22Rv1 (cell line): ENCODE results near the gene DSP.

Experiments
- H3K27ac ChIP-seq: fragments of 450-650 bp; 2 replicates; pipeline ENCODE4 v1.5.1; 2017
- CTCF ChIP-seq: fragments of 450-650 bp; IDR thresholded peaks from 2 replicates; pipeline ENCODE4 v1.5.1; 2017; ENCODE audit warnings: mild to moderate bottlenecking
- ZFX ChIP-seq: fragments of 450-650 bp; IDR thresholded peaks from 2 replicates; pipeline ENCODE4 v1.6.1; 2017; ENCODE audit warnings: antibody characterized with exemption, borderline replicate concordance

The DSP gene

GRCh38 chr6:7522873-7523272 lies 18.6 kb upstream of the DSP start:
- TF ChIP-seq CTCF, result no peak
- H3K27ac ChIP-seq, result no peak overlapping the region

DNA sequence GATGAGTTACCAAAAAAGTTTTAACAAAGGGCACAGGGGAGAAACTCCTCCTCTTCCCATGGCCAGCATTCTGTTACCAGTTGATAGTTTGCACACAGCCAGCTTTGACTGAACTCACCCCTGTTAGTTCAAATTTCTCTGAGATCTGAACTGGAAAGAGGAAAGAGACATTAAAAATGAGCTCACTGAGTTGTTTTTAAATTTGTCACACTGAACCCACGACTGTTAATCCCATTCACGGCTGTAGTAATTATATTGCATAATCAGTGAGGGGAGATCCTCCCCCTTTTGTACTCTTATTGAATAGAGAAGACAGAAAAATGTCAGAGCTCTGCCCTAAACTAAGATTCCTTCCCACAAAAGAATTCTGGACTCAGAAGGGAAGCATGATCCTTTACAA lies 17.5 kb upstream of the DSP start:
- H3K27ac ChIP-seq, result no peak overlapping the region
- TF ChIP-seq ZFX (no peak), CTCF (no peak)

DNA sequence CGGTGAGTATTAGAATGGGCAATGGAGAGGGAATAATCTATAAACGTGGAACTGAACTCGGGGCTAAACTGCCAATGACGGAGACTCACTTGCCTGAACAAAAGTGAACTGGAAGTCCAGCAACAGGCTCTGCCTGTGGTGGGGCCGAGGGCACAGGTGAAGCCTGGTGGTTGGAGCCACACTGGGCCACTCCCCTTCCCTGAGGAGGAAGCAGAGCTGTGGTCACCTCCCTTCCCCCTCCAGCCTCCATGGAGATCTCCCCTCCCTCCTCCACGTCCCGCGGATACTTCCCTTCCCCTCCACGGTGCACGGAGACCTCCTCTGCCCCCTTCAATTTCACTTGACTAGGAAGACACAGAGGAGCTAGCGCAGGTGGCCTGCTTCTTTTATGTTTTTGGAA lies 14.7 kb upstream of the DSP start:
- no peak overlapping the region for H3K27ac ChIP-seq
- TF ChIP-seq CTCF, result no peak
- no peak for TF ChIP-seq ZFX

GRCh38 chr6:7528565-7528964 lies 12.9 kb upstream of the DSP start:
- H3K27ac ChIP-seq, result no peak overlapping the region
- TF ChIP-seq ZFX, result no peak
- no peak for TF ChIP-seq CTCF

DNA sequence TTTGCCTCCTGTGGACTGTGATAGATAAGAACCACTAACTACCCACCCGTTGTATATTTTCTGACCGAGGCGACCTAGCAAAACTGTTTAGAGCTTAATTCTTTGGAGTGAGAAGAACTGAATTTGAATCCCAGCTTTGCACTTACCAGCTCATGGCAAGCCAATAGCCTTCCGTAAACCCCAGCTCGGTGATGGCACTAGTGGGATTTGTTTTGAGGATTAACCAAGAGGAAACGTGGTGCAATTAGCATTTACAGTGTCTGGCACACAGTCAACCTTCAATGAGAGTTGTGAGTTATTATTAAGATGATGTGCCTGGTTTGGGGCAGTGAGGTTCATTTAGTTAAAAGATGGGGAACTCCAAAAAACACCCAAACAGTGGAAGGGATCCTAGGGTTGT lies 12.3 kb upstream of the DSP start:
- no peak overlapping the region for H3K27ac ChIP-seq
- no peak for TF ChIP-seq ZFX
- TF ChIP-seq CTCF, result no peak

- no peak for TF ChIP-seq ZFX
- no peak for TF ChIP-seq CTCF
- H3K27ac ChIP-seq, result no peak overlapping the region
These were observed 9.2 kb upstream of the DSP start for GRCh38 chr6:7532232-7532631.

- TF ChIP-seq ZFX (no peak), CTCF (no peak)
- H3K27ac ChIP-seq, result no peak overlapping the region
These were observed 8.7 kb upstream of the DSP start for GRCh38 chr6:7532821-7533220.
